Breast epithelium (tissue), 3 donors: ENCODE results near the gene NAA15.

Source experiments
- CTCF ChIP-seq, 3 donors: fragments of 450-650 bp; IDR thresholded peaks; one replicate each; pipeline ENCODE4 v1.5.1; 2016 to 2017; ENCODE audit warnings: antibody characterized with exemption in 3 of 3, mild to moderate bottlenecking in 3 of 3, moderate library complexity in 3 of 3
- POLR2AphosphoS5 ChIP-seq, 3 donors: sonication (generic); formaldehyde crosslinking; IDR thresholded peaks; one replicate each; pipeline ENCODE4 v1.6.1; 2017; ENCODE audit warnings: antibody characterized with exemption in 3 of 3

GRCh38 chr4:139368998-139369397, 67.7 kb downstream of the NAA15 start:
- no peak for TF ChIP-seq CTCF (IDR thresholded peaks at IDR 0.05)
- no peak for TF ChIP-seq POLR2AphosphoS5 (IDR thresholded peaks at IDR 0.05)
